Upper lobe of left lung (tissue), 4 donors: ENCODE data around the gene SWT1.

ENCODE experiments used
- EP300 ChIP-seq, 4 donors: sonication (generic); formaldehyde crosslinking; IDR thresholded peaks; one replicate each; pipeline ENCODE4 v1.5.1; 2017; ENCODE audit warnings: antibody characterized with exemption in 4 of 4, control low read depth in 2 of 4
- POLR2A ChIP-seq, 4 donors: fragments of 450-650 bp; IDR thresholded peaks; one replicate each; pipeline ENCODE4 v1.5.1; 2016 to 2017; ENCODE audit warnings: antibody characterized with exemption in 4 of 4, mild to moderate bottlenecking in 2 of 4
- POLR2AphosphoS5 ChIP-seq, 2 donors: sonication (generic); formaldehyde crosslinking; IDR thresholded peaks; one replicate each; pipeline ENCODE4 v1.5.1; 2017; ENCODE audit warnings: antibody characterized with exemption in 2 of 2
- TF ChIP-seq, protein P1 (sequence below), 6 experiments: fragments of 450-650 bp in 4 of 6; fragments of 200-600 bp in 2 of 6; sonication (generic) in 2 of 6; IDR thresholded peaks; one replicate each; pipeline ENCODE4 v1.5.1; 2016 to 2019; ENCODE audit warnings: antibody characterized with exemption in 6 of 6

DNA sequence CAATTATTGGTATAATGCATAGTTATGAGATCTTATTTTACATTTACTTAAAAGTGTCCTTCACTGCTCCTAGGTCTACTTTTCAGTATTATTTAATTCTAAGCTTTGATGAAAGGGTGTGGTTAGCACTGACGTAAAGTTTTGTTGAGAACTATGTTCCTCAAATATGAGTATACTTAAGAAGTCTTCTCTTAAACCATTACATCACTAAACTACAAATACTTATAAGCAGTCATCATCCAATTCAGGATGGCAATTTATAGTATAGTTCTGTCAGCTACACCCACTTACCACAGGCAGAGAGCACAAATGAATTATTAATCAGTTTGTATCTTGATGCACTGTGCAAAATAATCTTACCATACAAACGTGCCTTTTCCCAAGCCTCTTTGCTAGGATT is 27.3 kb upstream of the SWT1 start:
- TF ChIP-seq POLR2A (IDR thresholded peaks at IDR 0.05) (no peak), EP300 (IDR thresholded peaks at IDR 0.05) (no peak), POLR2AphosphoS5 (IDR thresholded peaks at IDR 0.05) (no peak)
- TF ChIP-seq, protein P1, sequence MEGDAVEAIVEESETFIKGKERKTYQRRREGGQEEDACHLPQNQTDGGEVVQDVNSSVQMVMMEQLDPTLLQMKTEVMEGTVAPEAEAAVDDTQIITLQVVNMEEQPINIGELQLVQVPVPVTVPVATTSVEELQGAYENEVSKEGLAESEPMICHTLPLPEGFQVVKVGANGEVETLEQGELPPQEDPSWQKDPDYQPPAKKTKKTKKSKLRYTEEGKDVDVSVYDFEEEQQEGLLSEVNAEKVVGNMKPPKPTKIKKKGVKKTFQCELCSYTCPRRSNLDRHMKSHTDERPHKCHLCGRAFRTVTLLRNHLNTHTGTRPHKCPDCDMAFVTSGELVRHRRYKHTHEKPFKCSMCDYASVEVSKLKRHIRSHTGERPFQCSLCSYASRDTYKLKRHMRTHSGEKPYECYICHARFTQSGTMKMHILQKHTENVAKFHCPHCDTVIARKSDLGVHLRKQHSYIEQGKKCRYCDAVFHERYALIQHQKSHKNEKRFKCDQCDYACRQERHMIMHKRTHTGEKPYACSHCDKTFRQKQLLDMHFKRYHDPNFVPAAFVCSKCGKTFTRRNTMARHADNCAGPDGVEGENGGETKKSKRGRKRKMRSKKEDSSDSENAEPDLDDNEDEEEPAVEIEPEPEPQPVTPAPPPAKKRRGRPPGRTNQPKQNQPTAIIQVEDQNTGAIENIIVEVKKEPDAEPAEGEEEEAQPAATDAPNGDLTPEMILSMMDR (IDR thresholded peaks at IDR 0.05) = no peak
